Measurements from ENCODE around the gene ASTN2.

Gene ASTN2

DNA sequence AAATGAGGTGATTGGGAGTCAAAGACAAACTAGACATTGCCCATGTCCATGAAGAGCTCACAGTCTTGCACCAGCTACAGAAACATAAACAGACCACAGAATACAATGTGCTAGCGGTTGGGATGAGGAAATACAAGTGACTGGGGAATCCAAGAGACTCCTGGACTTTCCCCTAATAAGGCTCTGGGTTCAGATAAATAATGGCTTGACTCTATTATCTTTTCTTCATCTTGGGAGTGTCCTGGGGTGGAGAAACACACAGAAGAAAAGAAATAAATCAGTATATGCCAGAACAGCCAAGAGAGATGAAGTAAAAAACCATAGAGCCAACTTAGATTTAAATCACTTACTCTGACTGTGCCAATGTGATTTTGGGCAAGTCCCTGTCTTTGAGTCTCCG lies 1033.5 kb downstream of the ASTN2 start:
- H3K4me3 ChIP-seq (ENCODE audit: low read depth, low read length), result no peak overlapping the region
- TF ChIP-seq, protein P1, sequence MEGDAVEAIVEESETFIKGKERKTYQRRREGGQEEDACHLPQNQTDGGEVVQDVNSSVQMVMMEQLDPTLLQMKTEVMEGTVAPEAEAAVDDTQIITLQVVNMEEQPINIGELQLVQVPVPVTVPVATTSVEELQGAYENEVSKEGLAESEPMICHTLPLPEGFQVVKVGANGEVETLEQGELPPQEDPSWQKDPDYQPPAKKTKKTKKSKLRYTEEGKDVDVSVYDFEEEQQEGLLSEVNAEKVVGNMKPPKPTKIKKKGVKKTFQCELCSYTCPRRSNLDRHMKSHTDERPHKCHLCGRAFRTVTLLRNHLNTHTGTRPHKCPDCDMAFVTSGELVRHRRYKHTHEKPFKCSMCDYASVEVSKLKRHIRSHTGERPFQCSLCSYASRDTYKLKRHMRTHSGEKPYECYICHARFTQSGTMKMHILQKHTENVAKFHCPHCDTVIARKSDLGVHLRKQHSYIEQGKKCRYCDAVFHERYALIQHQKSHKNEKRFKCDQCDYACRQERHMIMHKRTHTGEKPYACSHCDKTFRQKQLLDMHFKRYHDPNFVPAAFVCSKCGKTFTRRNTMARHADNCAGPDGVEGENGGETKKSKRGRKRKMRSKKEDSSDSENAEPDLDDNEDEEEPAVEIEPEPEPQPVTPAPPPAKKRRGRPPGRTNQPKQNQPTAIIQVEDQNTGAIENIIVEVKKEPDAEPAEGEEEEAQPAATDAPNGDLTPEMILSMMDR (IDR thresholded peaks at IDR 0.05; ENCODE audit: low read depth, low read length), result no peak

DNA sequence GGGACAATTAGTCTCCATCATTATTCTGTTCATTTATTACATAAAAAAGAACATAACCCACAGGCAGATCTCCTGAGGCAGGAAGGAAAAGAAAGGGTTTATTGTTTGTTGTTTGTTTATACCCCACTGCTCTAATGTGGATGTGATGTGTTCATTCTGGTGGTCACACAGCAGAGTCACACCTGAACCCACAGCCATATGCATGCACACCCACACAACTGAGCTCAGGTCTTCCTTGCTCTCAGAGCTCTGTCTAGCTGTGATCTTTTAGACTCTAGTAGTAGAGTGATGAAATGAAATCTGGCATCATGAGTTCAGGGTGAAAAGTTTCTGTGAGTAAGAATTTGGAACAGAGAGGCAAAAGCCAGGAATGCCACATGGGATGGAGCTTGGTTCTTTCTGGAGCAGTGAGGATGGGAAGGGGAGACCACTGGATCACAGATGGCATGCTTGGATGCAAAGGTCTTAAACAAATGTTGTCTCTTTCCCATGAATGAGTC lies 1034.3 kb downstream of the ASTN2 start:
- TF ChIP-seq, protein P1 (IDR thresholded peaks at IDR 0.05; ENCODE audit: low read depth, low read length), result no peak
- no peak overlapping the region for H3K4me3 ChIP-seq (ENCODE audit: low read depth, low read length)

DNA sequence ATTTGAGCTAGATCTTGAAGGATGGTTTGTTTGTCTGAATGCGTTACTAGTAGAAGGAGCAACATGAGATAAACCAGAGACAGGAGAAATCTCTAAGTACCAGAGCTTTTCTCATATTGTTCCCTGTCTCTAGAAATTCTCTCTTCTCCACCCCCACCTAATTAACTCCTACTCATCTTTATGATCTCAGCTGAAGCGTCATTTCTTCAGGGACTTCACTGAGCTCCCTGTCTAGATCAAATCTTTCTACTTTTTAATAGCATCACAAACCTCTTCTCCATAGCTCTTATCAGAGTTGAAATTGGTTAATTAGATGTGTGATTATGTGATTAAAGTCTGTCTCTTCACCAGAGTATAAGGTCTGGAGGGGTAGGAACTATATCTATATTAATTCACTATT lies 1035.0 kb downstream of the ASTN2 start:
- H3K4me3 ChIP-seq (ENCODE audit: low read depth, low read length), result no peak overlapping the region
- TF ChIP-seq, protein P1 (IDR thresholded peaks at IDR 0.05; ENCODE audit: low read depth, low read length), result no peak

DNA sequence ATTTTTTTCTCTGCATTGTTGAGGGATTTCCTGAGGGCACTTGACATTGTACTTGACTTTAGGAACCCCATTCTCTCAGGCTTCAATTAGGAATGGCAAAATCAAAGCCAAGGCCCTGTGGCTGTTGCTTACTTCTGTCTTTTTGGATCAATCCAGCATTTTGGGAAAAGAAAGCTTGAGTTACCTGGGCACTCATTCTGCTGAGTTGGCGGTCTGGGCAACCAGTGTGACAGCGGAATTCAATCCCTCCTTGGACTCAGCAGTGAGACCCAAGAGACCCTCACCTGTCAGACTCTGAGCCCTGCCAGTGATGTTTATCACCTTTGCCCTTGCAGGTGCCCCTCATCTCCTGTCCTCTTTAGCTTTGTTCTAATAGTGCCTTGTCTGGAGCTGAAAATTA lies 1036.0 kb downstream of the ASTN2 start:
- TF ChIP-seq, protein P1 (IDR thresholded peaks at IDR 0.05; ENCODE audit: low read depth, low read length), result no peak

DNA sequence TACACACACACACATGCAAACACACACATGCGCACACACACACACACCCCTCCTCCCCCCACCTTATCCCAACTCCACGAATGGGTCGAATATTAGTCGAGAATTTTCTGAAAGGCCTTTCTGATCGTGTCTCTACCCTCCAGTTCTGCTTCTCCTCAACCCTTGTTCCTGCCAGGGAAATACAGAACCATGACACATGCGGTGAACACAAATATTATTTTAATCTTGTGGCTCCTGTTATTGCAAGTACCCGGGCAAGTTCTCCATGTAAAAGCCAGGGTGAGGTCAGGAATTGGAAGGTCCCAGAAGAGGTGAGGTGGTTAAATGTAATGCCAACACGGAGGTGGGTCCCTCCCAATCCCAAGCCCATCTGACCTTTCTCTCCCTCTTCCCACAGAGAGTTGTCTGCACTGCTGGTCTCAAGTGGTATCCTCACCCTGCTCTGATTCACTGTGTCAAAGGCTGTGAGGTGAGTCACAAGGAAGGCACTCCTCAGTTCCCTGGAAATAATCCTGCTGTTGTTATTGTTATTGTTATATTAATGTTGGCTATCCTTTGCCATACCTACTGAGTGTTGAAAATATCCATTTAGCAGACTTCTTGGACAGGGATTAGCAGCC lies 1037.6 kb downstream of the ASTN2 start:
- H3K4me3 ChIP-seq (ENCODE audit: low read depth, low read length), result no peak overlapping the region
- TF ChIP-seq, protein P1 (IDR thresholded peaks at IDR 0.05; ENCODE audit: low read depth, low read length), result no peak

More for the DNA sequence above, 1036.0 kb downstream of the ASTN2 start:
- no peak overlapping the region for H3K4me3 ChIP-seq (ENCODE audit: low read depth, low read length)
